ENCODE data around the gene PERM1. TPM values are rescaled to one million over a fixed set of nuclear protein-coding genes. Genes with fewer than 3 reads are reported as not detected.
"Not testable (repeated sequence)": the region's sequence is repeated elsewhere in the genome, so short reads cannot be mapped to it uniquely, and the experiment has no call there.

Gene PERM1
- total and polyA plus RNA-seq, 2 donors (not counting 1 experiment from before 2014, with no cell fraction given), result 0.03 to 0.17 TPM

GRCh38 chr1:1020000-1020404 is 38.1 kb upstream of the PERM1 start, which contains the start of gene AGRN:
Gene AGRN (plus strand): TSS chr1:1020120. CDS start chr1:1020173, 53 bp downstream.
- Histone ChIP-seq H3K27me3 (ENCODE audit: control insufficient read depth, insufficient read depth, low read length) (no peaks in the 10 kb centered on the region), H3K27ac (ENCODE audit: insufficient read depth, low read length) (no peak within 1 kb of the TSS), H3K4me2 (ENCODE audit: extremely low read depth, insufficient read depth, low read length) (peak within 1 kb of the TSS; percentile 71), H2AFZ (ENCODE audit: low read length) (peak within 1 kb of the TSS; percentile 53), H3K4me1 (ENCODE audit: control insufficient read depth, extremely low read depth, insufficient read depth, low read length) (peaks cover 5% of the 10 kb centered on the region), H3K9me3 (ENCODE audit: control insufficient read depth, insufficient read depth, low read depth, low read length) (no peaks in the 10 kb centered on the region), H3K79me2 (ENCODE audit: control insufficient read depth, insufficient read depth, low read length) (no peaks in the 10 kb centered on the region), H3K4me3 (replicated peaks in 1 of 4; ENCODE audit: control extremely low read depth in 1 of 4, insufficient read depth in 1 of 4, low read depth in 3 of 4, low read length in 4 of 4) (peak within 1 kb of the TSS; percentile 28 to 61 (median 54)), H3K36me3 (ENCODE audit: control insufficient read depth, insufficient read depth, low read length) (peaks cover 9% of the 10 kb centered on the region), H4K20me1 (ENCODE audit: control insufficient read depth, extremely low read depth, insufficient read depth, low read length) (no peaks in the 10 kb centered on the region), H3K9ac (ENCODE audit: insufficient read depth, low read length) (peak within 1 kb of the TSS; percentile 53)
- no peak for DNase-seq (ENCODE audit: low read depth in 2 of 2)
- TF ChIP-seq CTCF (conservative IDR thresholded peaks at IDR 0.05 in 1 of 2, IDR thresholded peaks at IDR 0.05 in 1 of 2; ENCODE audit: low read depth in 1 of 2, low read length in 2 of 2), result no peak
- no peak for TF ChIP-seq EZH2 (IDR thresholded peaks at IDR 0.05; ENCODE audit: low read length, missing control alignments)

GRCh38 chr1:1019122-1019999 is 37.5 kb upstream of the PERM1 start:
- Histone ChIP-seq H3K9ac (ENCODE audit: insufficient read depth, low read length) (peak overlapping the region; percentile 53), H3K36me3 (ENCODE audit: control insufficient read depth, insufficient read depth, low read length) (peaks cover 9% of the 10 kb centered on the region), H3K79me2 (ENCODE audit: control insufficient read depth, insufficient read depth, low read length) (no peaks in the 10 kb centered on the region), H3K4me1 (ENCODE audit: control insufficient read depth, extremely low read depth, insufficient read depth, low read length) (peaks cover 5% of the 10 kb centered on the region), H3K9me3 (ENCODE audit: control insufficient read depth, insufficient read depth, low read depth, low read length) (no peaks in the 10 kb centered on the region), H2AFZ (ENCODE audit: low read length) (peak overlapping the region; percentile 53), H3K4me3 (replicated peaks in 1 of 4; ENCODE audit: control extremely low read depth in 1 of 4, insufficient read depth in 1 of 4, low read depth in 3 of 4, low read length in 4 of 4) (peak overlapping the region in 3 of 4 experiments; percentile 17 to 49 (median 28)), H3K27ac (ENCODE audit: insufficient read depth, low read length) (no peak overlapping the region), H3K4me2 (ENCODE audit: extremely low read depth, insufficient read depth, low read length) (peak overlapping the region; percentile 71), H3K27me3 (ENCODE audit: control insufficient read depth, insufficient read depth, low read length) (no peaks in the 10 kb centered on the region), H4K20me1 (ENCODE audit: control insufficient read depth, extremely low read depth, insufficient read depth, low read length) (no peaks in the 10 kb centered on the region)
- TF ChIP-seq CTCF (conservative IDR thresholded peaks at IDR 0.05 in 1 of 2, IDR thresholded peaks at IDR 0.05 in 1 of 2; ENCODE audit: low read depth in 1 of 2, low read length in 2 of 2), result peak in 1 of 2 donors; percentile 27
- TF ChIP-seq EZH2 (IDR thresholded peaks at IDR 0.05; ENCODE audit: low read length, missing control alignments), result no peak
- DNase-seq (ENCODE audit: low read depth in 2 of 2), result peak; percentile 73 to 81

GRCh38 chr1:1018321-1018685 is 36.4 kb upstream of the PERM1 start:
- H2AFZ ChIP-seq (ENCODE audit: low read length); H4K20me1 ChIP-seq (ENCODE audit: control insufficient read depth, extremely low read depth, insufficient read depth, low read length); H3K27me3 ChIP-seq (ENCODE audit: control insufficient read depth, insufficient read depth, low read length); H3K9ac ChIP-seq (ENCODE audit: insufficient read depth, low read length); H3K27ac ChIP-seq (ENCODE audit: insufficient read depth, low read length); H3K4me3 ChIP-seq (replicated peaks in 1 of 4; ENCODE audit: control extremely low read depth in 1 of 4, insufficient read depth in 1 of 4, low read depth in 3 of 4, low read length in 4 of 4); H3K4me2 ChIP-seq (ENCODE audit: extremely low read depth, insufficient read depth, low read length); H3K4me1 ChIP-seq (ENCODE audit: control insufficient read depth, extremely low read depth, insufficient read depth, low read length); H3K79me2 ChIP-seq (ENCODE audit: control insufficient read depth, insufficient read depth, low read length); DNase-seq (ENCODE audit: low read depth in 2 of 2); H3K36me3 ChIP-seq (ENCODE audit: control insufficient read depth, insufficient read depth, low read length); H3K9me3 ChIP-seq (ENCODE audit: control insufficient read depth, insufficient read depth, low read depth, low read length): not testable (repeated sequence)

- not testable (repeated sequence) for DNase-seq (ENCODE audit: low read depth in 2 of 2)
Observed at GRCh38 chr1:1017397-1018320, 35.8 kb upstream of the PERM1 start.

More at GRCh38 chr1:1017397-1018320, 35.8 kb upstream of the PERM1 start:
- not testable (repeated sequence) for H3K4me3 ChIP-seq (replicated peaks in 1 of 4; ENCODE audit: control extremely low read depth in 1 of 4, insufficient read depth in 1 of 4, low read depth in 3 of 4, low read length in 4 of 4); H3K4me2 ChIP-seq (ENCODE audit: extremely low read depth, insufficient read depth, low read length); H3K9ac ChIP-seq (ENCODE audit: insufficient read depth, low read length); H3K36me3 ChIP-seq (ENCODE audit: control insufficient read depth, insufficient read depth, low read length); H2AFZ ChIP-seq (ENCODE audit: low read length); H3K79me2 ChIP-seq (ENCODE audit: control insufficient read depth, insufficient read depth, low read length); H3K4me1 ChIP-seq (ENCODE audit: control insufficient read depth, extremely low read depth, insufficient read depth, low read length); H3K27ac ChIP-seq (ENCODE audit: insufficient read depth, low read length); H4K20me1 ChIP-seq (ENCODE audit: control insufficient read depth, extremely low read depth, insufficient read depth, low read length); H3K9me3 ChIP-seq (ENCODE audit: control insufficient read depth, insufficient read depth, low read depth, low read length); H3K27me3 ChIP-seq (ENCODE audit: control insufficient read depth, insufficient read depth, low read length)
